Bone marrow (tissue), 2 donors: Measurements from ENCODE around the gene F2.

Source experiments
- DNase-seq, 2 donors: peaks; one replicate each; lab custom pipeline; 2025; lab: John Stamatoyannopoulos, UW

F2 gene

DNA sequence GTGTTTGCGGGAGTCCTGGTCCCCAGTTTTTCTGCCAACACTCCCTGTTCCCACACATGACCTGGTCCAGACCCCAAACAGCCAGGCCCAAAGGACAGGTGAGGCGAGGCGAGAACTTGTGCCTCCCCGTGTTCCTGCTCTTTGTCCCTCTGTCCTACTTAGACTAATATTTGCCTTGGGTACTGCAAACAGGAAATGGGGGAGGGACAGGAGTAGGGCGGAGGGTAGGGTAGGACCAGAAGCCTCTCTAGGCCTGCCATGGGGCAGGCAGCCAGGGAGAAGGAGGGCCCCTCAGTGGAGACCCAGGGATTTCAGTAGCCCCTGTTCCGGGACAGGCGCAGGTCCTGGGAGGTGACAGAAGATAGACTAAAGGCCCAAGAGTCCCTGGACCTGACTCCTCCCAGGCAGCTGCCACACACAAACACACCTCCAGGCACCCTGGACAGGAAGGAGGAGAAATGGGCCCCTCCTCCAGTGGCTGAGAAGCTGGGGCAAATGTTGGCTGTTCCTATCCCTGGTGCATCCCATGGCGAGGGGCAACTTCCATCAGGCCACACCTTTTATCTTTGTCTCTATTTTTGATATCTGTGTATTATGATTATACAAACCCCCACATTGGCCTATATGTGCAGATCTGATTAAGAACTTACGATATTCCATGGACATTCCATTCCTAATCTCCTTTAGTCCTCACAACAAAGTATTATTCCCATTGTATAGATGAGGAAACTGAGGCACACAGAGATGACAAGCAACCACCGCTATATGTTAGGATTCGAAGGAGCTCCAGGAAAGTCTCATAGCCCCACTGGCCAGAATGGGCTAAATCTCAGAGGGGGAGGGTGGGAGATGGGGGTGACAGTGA is 626 bp upstream of the F2 start:
- no peak for DNase-seq

DNA sequence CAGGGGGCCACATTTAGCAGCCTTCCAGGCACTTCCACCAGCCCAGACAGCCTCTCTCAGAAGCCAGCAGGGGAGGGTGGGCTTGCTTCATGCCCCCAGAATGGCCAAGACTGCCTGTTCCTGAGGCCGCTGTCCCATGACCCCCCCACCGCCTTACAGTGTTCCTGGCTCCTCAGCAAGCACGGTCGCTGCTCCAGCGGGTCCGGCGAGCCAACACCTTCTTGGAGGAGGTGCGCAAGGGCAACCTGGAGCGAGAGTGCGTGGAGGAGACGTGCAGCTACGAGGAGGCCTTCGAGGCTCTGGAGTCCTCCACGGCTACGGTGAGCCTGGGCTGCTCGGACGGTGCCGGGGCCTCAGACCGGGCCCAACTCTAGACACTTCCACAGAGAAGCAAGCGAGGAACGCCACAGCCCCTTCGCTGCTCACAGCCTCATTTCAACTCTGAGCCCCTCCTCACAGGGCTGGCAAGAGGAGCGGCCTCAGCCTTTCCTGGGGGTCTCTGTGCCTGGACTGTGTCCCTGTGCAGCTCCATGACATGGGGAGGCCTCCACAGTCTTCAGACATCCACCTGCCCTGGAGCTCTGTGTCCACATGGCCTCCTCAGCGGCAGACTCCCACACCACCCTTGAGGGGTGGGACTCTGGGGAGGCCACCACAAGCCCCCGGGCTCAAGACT is 668 bp downstream of the F2 start:
- DNase-seq, result no peak

DNA sequence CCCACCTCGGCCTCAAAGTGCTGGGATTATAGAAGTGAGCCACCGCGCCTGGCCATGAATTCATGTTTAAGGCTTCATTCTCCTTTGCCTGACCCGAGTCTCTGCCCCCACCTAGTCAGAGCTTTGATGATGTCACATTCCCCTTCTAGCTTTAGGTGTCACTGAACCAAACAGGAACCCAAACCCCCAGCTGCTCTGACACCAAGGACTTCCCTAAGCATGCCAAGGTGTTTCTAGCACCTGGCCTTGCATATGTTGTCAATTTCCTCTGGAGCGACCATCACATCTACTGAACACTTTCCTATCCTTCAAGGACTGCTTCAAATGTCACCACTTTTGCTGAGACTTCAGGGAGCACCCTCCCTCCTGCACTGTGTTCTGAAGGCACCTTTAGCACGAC is 2.3 kb downstream of the F2 start:
- no peak for DNase-seq

DNA sequence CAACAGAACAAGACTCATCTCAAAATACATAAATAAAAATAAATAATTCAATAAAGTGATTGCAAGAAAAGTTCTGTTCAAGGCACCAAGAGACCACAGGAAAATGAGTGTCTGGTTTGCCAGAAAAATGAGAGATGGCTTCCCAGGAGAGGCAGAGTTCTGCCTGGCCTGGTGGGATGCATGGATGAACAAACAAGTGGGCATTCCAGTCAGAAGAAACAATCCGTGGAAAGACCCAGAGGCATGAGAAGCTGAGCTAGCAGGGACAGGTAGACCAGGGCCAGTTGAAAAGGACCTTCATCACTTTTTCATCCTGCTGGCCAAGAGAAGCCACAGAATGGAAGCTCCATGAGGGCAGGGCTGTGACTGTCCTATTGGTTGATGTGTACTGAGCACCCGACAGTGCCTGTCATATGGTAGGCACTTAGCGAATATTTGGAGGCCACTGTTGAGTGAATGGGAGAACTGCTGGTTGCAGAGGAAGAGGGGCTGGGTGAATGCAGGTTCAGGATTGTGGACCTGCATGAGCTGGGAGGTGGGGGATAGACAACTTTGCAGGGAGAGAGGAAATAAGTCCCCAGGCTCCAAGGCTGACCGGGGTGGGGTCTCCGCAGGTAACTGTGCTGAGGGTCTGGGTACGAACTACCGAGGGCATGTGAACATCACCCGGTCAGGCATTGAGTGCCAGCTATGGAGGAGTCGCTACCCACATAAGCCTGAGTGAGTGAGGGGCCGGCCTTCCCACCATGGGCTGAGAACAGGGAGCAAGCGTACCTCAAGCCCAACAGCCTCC is 3.7 kb downstream of the F2 start:
- no peak for DNase-seq

DNA sequence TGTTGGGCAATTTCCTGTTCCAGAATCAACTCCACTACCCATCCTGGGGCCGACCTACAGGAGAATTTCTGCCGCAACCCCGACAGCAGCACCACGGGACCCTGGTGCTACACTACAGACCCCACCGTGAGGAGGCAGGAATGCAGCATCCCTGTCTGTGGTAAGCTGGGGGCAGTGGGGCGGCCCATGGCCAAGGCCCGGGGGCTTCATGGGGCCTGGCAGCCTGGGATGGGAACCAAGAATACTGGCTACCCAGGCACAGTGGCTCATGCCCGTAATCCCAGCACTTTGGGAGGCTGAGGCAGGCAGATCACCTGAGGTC is 4.3 kb downstream of the F2 start:
- no peak for DNase-seq

DNA sequence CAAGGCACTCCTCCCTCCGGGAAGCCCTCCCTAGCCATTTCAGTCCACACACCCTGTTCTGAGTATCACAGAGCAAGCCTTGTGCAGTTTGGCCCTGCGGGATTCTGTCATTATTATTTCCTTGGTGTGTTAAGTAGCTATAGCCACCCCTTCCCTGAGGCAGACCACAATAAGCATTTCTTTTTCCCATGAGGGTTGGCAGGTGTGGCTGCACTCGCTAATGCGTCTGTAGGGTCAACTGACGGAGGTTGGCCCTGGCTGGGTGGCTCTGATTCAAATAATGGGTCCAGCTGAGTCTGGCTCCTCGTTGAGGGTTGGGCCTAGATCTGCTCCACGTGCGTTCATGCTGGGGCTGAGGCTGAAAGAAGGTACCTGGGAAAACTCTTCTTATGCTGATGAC is 5.1 kb downstream of the F2 start:
- DNase-seq, result no peak

DNA sequence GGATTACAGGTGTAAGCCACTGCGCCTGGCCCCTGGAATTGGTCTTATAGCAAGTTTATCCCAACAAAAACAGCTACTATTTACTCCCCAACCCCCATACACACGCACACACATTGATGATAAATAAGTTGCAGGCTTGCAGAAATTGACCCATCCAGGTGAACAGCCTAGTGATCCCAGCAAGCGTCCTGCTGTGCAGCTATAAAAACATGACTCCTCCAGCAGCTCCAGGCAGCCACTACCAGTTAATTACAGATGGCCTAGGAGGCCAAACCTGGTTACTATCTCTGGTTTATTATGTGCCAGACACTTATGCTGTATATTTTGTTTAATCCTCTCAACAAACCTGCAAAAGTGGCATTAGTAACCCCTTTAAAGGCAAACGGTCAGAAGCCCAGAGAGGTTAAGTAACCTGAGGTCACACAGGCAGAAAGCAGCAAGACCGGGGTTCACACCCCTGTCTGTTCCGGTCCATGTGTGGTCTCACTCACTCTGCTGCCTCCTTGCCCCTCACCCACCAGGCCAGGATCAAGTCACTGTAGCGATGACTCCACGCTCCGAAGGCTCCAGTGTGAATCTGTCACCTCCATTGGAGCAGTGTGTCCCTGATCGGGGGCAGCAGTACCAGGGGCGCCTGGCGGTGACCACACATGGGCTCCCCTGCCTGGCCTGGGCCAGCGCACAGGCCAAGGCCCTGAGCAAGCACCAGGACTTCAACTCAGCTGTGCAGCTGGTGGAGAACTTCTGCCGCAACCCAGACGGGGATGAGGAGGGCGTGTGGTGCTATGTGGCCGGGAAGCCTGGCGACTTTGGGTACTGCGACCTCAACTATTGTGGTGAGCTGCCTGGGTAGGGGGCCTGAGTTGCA is 6.6 kb downstream of the F2 start:
- DNase-seq, result no peak

DNA sequence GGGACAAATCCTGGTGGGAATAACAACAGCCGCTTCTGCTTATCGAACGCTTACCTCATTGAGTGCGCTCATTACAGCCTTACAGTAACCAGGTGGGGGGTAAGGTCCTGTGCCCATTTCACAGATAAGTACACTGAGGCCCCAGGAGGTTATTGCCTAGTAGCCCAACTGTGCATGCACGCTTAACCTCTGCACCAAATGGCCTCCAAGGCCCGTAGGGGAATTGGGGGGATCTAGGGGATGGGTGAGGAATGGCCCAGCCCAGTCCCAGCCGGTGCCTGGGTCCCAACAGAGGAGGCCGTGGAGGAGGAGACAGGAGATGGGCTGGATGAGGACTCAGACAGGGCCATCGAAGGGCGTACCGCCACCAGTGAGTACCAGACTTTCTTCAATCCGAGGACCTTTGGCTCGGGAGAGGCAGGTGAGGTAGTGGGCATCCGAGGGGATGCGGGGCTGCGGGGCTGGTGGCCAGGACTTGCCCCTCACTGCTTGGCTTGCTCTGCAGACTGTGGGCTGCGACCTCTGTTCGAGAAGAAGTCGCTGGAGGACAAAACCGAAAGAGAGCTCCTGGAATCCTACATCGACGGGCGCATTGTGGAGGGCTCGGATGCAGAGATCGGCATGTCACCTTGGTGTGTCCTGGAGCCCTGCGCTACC is 7.3 kb downstream of the F2 start:
- DNase-seq, result no peak

DNA sequence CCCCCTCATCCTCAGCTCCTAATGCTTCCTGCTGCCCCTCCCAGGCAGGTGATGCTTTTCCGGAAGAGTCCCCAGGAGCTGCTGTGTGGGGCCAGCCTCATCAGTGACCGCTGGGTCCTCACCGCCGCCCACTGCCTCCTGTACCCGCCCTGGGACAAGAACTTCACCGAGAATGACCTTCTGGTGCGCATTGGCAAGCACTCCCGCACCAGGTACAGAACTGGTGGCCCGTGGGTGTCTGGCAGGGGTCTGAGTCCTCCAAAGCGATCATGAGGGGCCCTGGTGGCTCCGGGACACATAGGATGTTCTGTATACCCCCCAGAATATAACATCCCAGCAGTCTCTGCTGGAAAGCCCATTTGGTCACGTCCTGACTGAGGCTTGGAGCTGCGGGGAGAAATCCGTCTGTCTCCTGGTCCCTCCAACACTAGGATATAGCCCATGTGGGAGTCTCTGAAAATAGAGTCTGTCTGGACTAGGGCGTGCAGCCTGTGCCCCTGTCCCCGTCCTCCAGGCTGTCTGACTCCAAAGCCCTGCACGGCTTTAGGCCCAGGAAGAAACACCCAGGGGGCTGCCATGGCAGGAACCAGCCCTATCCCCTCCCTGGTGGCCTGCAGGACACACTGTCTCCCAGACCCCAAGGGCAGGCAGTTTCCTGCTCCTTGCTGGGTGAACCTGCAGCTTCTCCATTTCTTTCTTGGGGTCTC is 9.1 kb downstream of the F2 start:
- no peak for DNase-seq

DNA sequence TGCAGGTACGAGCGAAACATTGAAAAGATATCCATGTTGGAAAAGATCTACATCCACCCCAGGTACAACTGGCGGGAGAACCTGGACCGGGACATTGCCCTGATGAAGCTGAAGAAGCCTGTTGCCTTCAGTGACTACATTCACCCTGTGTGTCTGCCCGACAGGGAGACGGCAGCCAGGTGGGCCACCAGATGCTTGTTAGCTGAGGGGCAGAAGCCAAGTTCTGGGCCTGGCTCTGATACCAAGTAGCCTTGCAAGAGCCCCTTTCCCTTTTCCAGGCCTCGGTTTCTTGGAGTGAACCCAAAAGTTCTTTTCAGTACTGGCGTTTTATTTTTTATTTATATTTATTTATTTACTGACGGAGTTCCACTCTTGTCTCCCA is 9.6 kb downstream of the F2 start:
- no peak for DNase-seq

DNA sequence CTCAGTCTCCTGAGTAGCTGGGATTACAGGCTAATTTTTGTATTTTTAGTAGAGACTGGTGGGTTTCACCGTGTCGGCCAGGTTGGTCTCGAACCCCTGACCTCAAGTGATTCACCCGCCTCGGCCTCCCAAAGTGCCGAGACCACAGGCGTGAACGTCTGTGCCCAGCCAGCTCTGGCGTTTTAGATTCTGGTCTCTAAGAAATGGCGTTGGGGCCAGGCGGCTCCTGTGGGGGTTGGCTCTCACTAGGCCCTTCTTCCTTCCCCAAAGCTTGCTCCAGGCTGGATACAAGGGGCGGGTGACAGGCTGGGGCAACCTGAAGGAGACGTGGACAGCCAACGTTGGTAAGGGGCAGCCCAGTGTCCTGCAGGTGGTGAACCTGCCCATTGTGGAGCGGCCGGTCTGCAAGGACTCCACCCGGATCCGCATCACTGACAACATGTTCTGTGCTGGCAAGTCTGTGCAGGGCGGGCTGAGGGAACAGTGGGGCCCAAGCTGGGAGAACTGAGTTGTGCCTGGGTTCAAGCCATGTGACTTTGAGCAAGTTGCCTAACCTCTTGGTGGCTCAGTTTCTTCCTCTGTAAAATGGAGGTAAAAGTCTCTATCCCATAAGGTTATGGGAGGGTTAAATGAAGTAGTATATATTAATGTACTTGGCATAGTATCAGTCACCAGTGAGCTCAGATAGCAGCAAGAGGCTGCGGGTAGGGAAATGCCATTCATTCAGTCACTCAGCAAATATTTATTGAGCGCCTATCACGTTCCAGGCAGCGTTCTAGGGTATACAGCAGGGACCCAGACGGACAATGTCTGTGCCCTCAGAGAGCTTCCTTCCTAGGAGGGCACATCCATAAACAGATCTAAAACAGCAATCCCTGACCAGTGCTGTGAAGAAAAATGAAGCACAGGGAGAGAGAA is 10.4 kb downstream of the F2 start:
- no peak for DNase-seq

DNA sequence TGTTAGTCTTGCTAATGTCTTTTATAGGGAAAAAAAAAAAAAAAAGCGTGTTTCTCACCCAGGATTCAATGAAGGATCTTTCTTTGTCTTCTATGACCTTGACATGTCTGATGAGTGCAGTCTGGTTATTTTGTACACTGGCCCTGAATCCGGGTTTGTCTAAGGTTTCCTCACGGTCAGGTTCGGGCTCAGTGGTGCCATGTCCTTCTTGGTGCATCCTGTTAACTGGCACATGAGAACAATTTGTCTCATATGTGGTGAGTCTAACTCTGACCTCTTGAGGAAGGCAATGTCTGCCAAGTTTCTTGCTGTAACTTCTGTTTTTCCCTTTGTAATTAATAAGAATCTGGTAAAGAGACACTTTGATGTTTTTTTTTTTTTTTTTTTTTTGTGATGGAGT is 12.5 kb downstream of the F2 start:
- no peak for DNase-seq

DNA sequence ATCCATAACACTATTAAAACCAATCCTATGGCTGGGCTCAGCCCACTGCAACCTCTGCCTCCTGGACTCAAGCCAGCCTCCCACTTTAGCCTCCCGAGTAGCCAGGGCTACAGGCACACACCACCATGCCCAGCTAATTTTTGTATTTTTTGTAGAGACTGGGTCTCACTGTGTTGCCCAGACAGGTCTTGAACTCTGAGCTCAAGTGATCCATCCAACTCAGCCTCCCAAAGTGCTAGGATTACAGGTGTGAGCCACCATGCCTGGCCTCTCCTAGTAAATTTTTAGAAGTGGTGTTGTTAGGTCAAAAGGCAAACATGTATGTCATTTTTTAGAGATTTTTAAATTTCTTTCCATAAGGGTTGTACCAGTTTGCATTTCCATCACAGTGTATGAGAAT is 14.2 kb downstream of the F2 start:
- no peak for DNase-seq

DNA sequence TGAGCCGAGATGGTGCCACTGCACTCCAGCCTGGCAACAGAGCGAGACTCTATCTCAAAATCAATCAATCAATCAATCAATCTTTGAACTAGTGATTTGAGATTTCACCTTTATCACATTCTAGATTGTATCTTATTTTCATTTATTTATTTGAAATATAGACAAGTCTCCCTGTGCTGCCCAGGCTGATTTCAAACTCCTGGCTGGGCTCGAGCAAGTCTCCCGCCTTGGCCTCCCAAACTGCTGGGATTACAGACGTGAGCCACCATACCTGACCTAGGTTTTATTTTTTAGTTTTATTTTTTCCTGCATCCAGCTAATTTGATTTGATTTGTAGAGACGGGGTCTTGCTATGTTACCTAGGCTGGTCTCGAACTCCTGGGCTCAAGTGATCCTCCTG is 17.1 kb downstream of the F2 start:
- DNase-seq, result no peak

DNA sequence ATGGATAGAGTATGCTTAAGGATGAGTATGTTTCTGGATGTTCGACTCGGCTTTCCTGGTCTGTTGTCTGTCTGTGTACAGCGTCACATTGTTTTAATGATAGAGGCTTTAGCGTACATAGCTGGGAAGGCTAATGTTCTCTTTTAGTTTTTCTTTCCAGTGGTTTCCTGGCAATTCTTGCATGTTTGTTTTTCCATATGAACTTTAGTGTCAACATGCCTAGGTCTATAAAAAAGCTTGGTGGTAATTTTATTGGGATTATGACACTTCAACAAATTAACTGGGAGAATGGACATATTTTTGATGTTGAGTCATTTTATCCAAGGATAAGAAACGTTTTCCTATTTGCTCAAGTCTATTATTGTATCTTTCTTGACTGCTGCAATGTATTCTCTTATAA is 17.6 kb downstream of the F2 start:
- no peak for DNase-seq

DNA sequence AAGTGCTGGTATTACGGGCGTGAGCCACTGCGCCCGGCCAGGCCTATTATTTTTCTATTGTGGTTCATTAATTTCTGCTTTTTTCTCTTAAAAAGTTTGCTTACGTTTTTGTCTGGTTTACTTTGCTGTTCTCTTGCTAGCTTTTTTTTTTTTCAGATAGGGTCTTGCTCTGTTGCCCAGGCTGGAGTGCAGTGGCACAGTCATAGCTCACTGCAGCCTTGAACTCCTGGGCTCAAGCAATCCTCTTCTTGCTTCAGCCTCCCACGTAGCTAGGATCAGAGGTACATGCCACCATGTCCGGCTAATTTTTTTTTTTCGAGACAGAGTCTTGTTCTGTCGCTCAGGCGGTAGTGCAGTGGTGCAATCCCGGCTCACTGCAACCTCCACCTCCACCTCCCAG is 18.7 kb downstream of the F2 start:
- no peak for DNase-seq

DNA sequence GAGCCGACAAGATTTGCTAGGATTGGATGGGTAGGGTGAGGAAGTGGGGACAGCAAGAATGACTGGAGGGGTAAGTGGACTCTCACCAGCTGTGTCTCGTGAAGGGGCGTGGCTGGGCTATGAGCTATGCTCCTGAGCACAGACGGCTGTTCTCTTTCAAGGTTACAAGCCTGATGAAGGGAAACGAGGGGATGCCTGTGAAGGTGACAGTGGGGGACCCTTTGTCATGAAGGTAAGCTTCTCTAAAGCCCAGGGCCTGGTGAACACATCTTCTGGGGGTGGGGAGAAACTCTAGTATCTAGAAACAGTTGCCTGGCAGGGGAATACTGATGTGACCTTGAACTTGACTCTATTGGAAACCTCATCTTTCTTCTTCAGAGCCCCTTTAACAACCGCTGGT is 19.9 kb downstream of the F2 start:
- DNase-seq, result no peak

DNA sequence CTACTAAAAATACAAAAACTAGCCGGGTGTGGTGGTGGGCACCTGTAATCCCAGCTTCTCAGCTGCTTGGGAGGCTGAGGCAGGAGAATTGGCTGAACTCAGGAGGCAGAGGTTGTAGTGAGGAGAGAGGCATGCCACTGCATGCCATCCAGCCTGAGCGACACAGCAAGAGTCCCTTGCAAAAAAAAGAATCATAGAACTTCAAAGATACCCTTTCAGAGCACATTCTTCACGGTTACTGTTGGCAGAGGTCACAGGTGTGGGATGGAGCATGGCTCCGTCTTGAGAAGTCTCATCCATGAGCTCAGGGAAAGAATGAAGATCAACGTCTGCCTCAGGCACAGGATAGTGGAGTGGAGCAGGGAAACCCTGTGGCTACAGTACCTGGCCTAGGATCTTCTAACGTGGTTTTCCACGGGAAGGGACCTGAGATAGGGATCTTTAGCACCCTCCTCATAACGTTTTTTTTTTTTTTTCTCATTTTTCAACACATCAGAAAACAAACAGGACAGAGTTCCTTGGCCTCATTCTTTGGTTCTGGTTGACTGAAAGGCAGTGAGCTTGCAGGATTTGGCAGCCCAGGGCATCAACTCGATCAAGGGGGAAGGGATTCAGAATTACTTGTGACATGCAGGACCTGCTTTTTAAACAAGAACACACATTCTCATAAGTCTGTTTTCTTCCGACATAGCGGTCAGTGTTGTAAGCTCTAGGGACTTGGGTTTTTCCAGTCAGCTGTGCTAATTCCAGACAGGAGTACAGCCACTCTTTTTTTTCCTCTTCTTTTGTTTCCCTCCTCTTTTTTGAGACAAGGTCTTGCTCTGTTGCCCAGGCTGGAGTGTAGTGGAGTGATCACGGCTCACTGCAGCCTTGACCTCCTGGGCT is 22.8 kb downstream of the F2 start:
- no peak for DNase-seq

DNA sequence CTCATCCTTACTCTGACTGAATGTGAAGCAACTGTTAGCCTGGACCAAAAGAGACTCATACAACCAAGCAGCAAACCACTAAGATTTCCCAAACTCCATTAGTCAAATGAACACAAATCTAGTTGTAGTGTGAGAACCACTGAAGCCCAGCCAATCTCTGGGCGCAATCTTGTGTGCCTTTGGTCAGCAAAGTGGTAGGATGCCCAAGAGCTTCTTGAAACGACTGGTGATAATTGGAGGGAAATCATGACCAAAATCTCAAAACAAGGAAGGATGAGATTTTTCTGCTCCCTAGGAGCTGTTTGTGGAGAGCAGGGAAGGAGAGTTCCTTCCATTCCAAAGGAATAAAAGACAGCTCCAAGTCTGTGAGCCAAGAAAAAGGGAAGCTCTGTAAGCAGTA is 24.0 kb downstream of the F2 start:
- DNase-seq, result no peak
